HEK293T (cell line): ENCODE results near the gene RGL1.

Experiments used
- CTCF ChIA-PET: fragments of 350-600 bp; formaldehyde crosslinking; extraction: SDS; loops from one replicate; lab custom pipeline; 2021; ENCODE audit warnings: antibody characterized with exemption, inconsistent platforms; lab: Yijun Ruan, JAX
- POLR2A ChIA-PET: fragments of 350-600 bp; formaldehyde crosslinking; extraction: SDS; loops from one replicate; lab custom pipeline; 2020; ENCODE audit warnings: antibody characterized with exemption, inconsistent platforms; lab: Yijun Ruan, JAX
- DNase-seq: peaks from one replicate; pipeline ENCODE4 v3.0.0; 2012; ENCODE audit warnings: mixed read lengths; ENCODE audit errors: extremely low spot score
- ARNT ChIP-seq: fragments of 450-650 bp; IDR thresholded peaks from 2 replicates; pipeline ENCODE4 v1.6.1; 2017; ENCODE audit warnings: mild to moderate bottlenecking
- BHLHE40 ChIP-seq: fragments of 450-650 bp; IDR thresholded peaks from 2 replicates; pipeline ENCODE4 v1.6.1; 2016; ENCODE audit warnings: mild to moderate bottlenecking, moderate library complexity, borderline replicate concordance
- CTBP1 ChIP-seq: fragments of 450-650 bp; IDR thresholded peaks from 2 replicates; pipeline ENCODE4 v1.6.1; 2016; ENCODE audit warnings: borderline replicate concordance
- ELF4 ChIP-seq: fragments of 450-650 bp; IDR thresholded peaks from 2 replicates; pipeline ENCODE4 v1.6.1; 2017; ENCODE audit warnings: antibody characterized with exemption
- FOXA1 ChIP-seq: fragments of 450-650 bp; IDR thresholded peaks from 2 replicates; pipeline ENCODE4 v1.6.1; 2016; ENCODE audit warnings: mild to moderate bottlenecking
- FOXK2 ChIP-seq: fragments of 450-650 bp; IDR thresholded peaks from 2 replicates; pipeline ENCODE4 v1.6.1; 2016; ENCODE audit warnings: mild to moderate bottlenecking
- FOXM1 ChIP-seq: fragments of 450-650 bp; IDR thresholded peaks from 2 replicates; pipeline ENCODE4 v1.6.1; 2017; ENCODE audit warnings: mild to moderate bottlenecking, borderline replicate concordance
- HDGF ChIP-seq: fragments of 450-650 bp; IDR thresholded peaks from 2 replicates; pipeline ENCODE4 v1.6.1; 2017; ENCODE audit warnings: antibody characterized with exemption, borderline replicate concordance
- L3MBTL2 ChIP-seq: fragments of 450-650 bp; conservative IDR thresholded peaks from 2 replicates; pipeline ENCODE4 v1.6.1; 2016; ENCODE audit warnings: mild to moderate bottlenecking
- LEF1 ChIP-seq: fragments of 450-650 bp; IDR thresholded peaks from 2 replicates; pipeline ENCODE4 v1.6.1; 2017; ENCODE audit warnings: mild to moderate bottlenecking, borderline replicate concordance
- NFRKB ChIP-seq: fragments of 450-650 bp; IDR thresholded peaks from 2 replicates; pipeline ENCODE4 v1.6.1; 2016; ENCODE audit warnings: mild to moderate bottlenecking, moderate library complexity
- SP1 ChIP-seq: fragments of 450-650 bp; IDR thresholded peaks from 2 replicates; pipeline ENCODE4 v1.6.1; 2017
- SUZ12 ChIP-seq: fragments of 450-650 bp; IDR thresholded peaks from 2 replicates; pipeline ENCODE4 v1.6.1; 2016; ENCODE audit warnings: mild to moderate bottlenecking
- TARDBP ChIP-seq: fragments of 450-650 bp; IDR thresholded peaks from 2 replicates; pipeline ENCODE4 v1.6.1; 2016
- ZNF384 ChIP-seq: fragments of 450-650 bp; IDR thresholded peaks from 2 replicates; pipeline ENCODE4 v1.6.1; 2016
- TF ChIP-seq, protein P1 (sequence below): fragments of 450-650 bp; IDR thresholded peaks from 2 replicates; pipeline ENCODE4 v1.6.1; 2016

RGL1 gene

DNA sequence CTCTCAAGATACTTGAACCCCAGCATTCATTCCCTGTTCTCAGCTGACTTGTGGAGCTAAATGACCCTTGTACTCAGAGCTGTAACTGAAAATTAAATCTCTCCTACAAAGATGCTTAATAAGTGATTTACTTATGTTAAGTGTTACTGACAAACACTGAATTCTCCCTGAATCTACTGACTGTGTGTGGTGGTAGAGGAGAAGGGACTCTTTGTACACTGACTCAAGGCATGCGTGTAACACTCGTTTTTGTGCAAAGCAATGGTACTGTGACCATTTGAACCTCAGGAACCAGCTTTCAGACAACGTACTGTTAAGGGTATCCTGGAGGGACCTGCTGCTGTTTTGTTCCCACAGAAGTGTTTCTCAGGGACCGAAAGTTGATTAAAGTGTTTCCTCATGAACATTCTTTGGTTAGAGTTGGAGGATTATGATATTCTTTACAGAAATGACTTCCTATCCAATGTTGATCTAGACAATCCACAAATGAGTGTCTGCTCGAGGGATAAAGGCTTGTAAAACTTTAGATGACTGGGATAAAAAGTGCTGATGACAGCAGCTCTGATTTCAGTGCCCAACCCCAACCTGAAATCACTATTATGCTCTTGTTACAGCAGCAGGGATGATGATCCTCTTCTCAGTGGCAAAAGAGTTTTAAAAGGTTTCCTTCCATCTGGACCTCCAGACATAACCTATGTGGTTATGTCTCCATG, 12.8 kb downstream of the RGL1 start:
- ChIA-PET CTCF (interaction anchor here (0.6 to 1.2 kb wide), 3 partner anchors 11 to 184 kb away, joined by 3 to 8 read pairs (median 7); no protein-coding TSS in a partner anchor), POLR2A (interaction anchor here (0.6 to 0.8 kb wide), 2 partner anchors 27 to 28 kb away, joined by 3 read pairs; no protein-coding TSS in a partner anchor)
- no peak for DNase-seq
- TF ChIP-seq HDGF (no peak), L3MBTL2 (no peak), FOXA1 (no peak), ARNT (no peak), SUZ12 (no peak), LEF1 (no peak), ELF4 (no peak), FOXK2 (no peak), FOXM1 (no peak), NFRKB (no peak), BHLHE40 (no peak), TARDBP (no peak), SP1 (no peak)
- TF ChIP-seq, protein P1, sequence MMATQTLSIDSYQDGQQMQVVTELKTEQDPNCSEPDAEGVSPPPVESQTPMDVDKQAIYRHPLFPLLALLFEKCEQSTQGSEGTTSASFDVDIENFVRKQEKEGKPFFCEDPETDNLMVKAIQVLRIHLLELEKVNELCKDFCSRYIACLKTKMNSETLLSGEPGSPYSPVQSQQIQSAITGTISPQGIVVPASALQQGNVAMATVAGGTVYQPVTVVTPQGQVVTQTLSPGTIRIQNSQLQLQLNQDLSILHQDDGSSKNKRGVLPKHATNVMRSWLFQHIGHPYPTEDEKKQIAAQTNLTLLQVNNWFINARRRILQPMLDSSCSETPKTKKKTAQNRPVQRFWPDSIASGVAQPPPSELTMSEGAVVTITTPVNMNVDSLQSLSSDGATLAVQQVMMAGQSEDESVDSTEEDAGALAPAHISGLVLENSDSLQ = no peak

DNA sequence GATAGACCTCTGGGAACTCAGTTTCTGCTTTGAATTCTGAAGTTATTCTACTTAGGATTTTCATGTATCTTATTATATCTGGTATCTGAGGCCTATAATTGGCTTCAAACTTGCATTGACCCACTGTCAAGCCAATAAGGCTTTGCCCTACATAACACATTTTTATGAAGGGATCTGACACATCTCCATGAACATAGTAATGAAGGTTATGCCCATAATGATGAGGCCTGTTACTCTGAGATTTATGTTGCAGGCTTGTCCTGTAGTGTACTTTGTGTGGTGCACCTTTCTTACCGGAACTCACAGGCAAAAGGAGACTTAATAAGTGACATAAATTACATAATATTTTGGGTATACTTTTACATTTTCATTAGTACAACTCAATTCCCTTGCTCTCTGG, 14.1 kb downstream of the RGL1 start:
- TF ChIP-seq BHLHE40 (no peak), FOXK2 (no peak), SP1 (no peak), ZNF384 (no peak), NFRKB (no peak), L3MBTL2 (no peak), TARDBP (no peak)
- POLR2A ChIA-PET = no interaction called here
- DNase-seq = no peak
- CTCF ChIA-PET = no interaction called here

DNA sequence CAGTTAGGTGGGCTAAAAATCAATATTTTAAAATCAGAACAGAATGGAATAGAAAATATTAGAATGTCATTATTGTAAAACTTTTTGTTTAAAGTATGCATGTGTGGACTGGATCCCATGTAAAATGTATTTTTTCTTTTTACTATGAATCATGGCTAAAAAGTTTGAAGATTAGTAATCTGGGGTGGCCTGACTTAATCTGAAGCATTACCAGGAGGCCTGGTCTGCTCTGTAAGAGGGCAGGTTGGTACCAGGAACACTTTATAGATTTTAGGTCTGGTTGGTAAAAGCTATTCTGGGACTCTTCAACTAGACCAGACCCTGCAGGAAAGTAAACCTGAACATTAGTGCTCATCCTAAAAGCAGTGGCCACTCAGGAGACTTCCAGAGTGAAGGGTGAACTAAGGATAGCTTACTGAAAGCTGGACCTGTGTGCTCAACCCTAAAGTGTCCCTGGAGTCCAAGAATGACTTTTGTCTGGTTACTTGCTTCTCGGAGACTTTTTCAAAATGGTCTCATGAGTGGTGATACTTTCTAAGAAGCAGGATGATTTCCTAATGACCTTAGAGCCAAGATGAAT, 16.5 kb downstream of the RGL1 start:
- DNase-seq = no peak
- TF ChIP-seq FOXM1 (no peak), TARDBP (no peak), CTBP1 (no peak), SP1 (no peak), BHLHE40 (no peak), L3MBTL2 (no peak), LEF1 (no peak), ELF4 (no peak), ARNT (no peak), ZNF384 (no peak)
- TF ChIP-seq, protein P1 = no peak
- ChIA-PET CTCF (no interaction called here), POLR2A (no interaction called here)

DNA sequence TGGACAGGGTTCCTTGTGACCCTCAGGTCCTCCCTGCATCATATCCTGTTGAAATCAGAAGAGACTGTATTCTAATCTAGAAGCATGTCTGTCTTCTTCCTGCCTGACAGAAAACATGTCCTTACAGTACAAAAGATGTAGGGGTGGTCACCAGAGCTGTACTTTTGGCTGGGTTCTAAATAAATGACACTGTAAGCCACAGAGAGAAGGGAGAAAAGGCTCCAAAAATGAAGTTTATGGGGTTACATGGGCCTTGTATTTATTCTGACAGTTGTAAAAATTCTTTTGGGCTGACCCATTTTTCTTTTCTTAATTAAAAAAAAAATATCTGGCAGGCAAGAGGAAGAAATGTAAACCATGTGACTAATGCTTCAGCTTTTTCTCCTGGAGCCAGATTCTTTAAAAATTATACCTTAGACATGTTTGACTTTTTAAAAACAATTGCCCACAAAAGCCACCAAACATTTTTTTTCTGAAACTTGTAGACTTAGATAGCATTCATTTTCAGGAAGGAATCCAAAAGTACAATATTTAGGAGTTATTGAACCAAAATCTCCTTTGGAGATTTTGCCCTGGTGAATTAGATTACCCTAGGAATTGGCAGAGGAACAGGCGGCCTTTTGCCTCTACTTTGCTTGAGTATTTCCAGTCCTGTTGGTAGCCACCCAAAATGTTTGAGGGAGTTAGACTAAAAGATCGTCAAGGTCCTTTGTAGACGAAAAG, 17.1 kb downstream of the RGL1 start:
- ChIA-PET CTCF (no interaction called here), POLR2A (no interaction called here)
- DNase-seq = no peak
- TF ChIP-seq NFRKB (no peak), TARDBP (no peak), CTBP1 (no peak), FOXA1 (no peak), L3MBTL2 (no peak), FOXK2 (no peak), SUZ12 (no peak), FOXM1 (no peak), ZNF384 (no peak), BHLHE40 (no peak), LEF1 (no peak), ARNT (no peak), ELF4 (no peak), HDGF (no peak), SP1 (no peak)
- TF ChIP-seq, protein P1 = no peak

DNA sequence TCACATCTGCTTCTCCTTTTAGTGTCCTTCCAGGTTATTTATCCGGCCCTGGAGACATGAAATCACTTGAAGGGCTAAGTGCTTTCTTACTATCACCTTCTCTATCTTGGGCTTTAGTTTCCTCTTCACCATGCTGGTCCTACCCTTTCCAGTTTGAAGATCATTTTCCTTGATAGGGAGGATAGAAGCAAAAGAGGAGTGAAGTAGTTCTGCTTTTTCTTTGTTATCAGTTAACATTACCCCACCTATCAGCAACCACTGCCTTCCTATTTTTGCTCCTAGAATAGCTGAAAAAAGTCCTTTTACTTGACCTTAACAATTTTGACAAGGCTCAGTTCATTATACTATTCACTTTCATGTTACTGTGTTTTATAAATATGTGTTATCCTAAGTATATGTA, 19.4 kb downstream of the RGL1 start:
- TF ChIP-seq TARDBP (no peak), L3MBTL2 (no peak), ELF4 (no peak), SUZ12 (no peak), LEF1 (no peak), ARNT (no peak), SP1 (no peak), FOXA1 (no peak), ZNF384 (no peak), BHLHE40 (no peak), CTBP1 (no peak)
- ChIA-PET CTCF (no interaction called here), POLR2A (no interaction called here)
- no peak for DNase-seq

DNA sequence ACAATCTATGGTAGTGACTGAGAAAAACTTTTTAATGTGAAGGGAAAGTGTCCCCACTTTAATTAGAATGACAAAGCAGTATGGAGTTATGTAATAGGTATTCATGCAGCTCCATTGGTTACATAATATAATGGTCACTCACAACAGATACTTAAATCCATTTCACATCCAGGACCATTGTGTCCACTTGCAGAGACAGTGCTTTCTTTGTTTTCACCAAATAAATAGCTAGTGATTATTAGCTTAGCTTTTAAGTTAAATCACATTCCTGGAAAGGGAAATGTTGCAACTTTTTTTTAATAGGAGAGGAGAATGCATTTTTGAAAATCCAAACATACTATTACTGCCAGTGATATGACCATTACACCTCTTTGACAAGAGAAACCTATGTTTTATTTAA, 22.9 kb downstream of the RGL1 start:
- ChIA-PET POLR2A (no interaction called here), CTCF (no interaction called here)
- no peak for TF ChIP-seq FOXM1
- TF ChIP-seq ELF4 = no peak
- TF ChIP-seq LEF1 = no peak
- TF ChIP-seq NFRKB = no peak
- no peak for DNase-seq
